ENCODE results near the gene RBP3. TPM values are rescaled to one million over a fixed set of nuclear protein-coding genes. Genes with fewer than 3 reads are reported as not detected.

RBP3 gene
- total and polyA plus RNA-seq, 9 donors = 0.04 to 0.11 (median 0.07) TPM; not detected in 1

DNA sequence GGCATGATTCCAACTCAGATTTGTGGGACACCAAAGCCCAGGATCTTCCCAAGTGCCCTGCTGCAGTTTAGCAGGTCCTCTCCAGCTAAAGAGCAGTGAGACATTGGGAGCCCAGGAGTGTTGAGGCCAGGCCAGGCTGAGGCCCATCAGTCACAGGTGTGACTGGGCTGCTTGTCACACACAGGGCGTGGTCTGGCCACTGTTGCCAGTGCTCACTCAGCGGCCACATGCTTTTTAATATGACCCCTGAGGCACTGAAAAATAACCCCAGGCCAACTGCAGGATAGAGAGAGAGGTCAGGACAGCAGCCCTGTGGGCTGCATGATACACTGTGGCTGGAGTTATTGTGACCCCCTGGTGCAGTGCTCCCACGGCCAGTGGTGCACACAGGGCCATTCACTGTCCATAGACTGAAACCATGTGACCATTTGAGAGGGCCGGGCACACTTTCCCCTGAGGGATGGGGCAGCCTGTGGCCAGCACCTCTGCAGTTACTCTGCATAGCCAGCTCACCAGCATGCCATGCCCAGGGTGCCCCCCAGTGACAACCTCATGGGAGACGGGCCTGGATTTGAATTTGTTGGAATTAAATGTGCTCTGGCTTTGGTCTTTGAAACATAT lies 21.7 kb upstream of the RBP3 start:
- Histone ChIP-seq H3K36me3 (ENCODE audit: control insufficient read depth, insufficient read depth, low read length) (no peaks in the 10 kb centered on the region), H3K27ac (ENCODE audit: low read length) (no peak overlapping the region), H3K9me3 (replicated peaks; ENCODE audit: control insufficient read depth, low read depth, low read length) (no peaks in the 10 kb centered on the region), H3K4me3 (ENCODE audit: low read length) (no peak overlapping the region), H3K27me3 (ENCODE audit: control insufficient read depth, insufficient read depth, low read length) (no peaks in the 10 kb centered on the region), H3K4me1 (ENCODE audit: control insufficient read depth, insufficient read depth, low read length) (peaks cover 3% of the 10 kb centered on the region)
- 54% methylated on average over 4 of the region's 5 CpGs for WGBS (ENCODE audit: insufficient coverage)
- no peak for DNase-seq

DNA sequence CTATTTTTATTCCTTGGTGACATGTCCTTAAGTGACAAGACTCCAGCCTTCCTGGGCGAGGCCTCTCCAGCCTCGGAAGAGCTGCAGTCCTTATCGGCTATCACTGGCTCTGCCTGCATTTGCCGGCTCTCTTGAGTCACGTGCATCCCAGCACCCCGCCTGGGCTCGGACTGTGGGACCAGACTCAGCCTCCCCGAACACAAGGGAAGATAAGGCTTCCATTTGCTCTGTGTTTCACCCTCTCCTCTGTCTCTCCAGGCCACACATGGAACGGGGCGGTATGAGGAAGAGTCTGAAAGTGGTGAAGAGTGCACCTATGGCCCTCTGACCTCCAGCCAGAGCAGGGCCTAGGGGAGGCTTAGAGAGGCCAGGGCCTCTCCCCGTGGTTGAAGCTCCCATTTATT lies 21.2 kb upstream of the RBP3 start:
- Histone ChIP-seq H3K4me1 (ENCODE audit: control insufficient read depth, insufficient read depth, low read length) (peaks cover 3% of the 10 kb centered on the region), H3K27me3 (ENCODE audit: control insufficient read depth, insufficient read depth, low read length) (no peaks in the 10 kb centered on the region), H3K9me3 (replicated peaks; ENCODE audit: control insufficient read depth, low read depth, low read length) (no peaks in the 10 kb centered on the region), H3K36me3 (ENCODE audit: control insufficient read depth, insufficient read depth, low read length) (no peaks in the 10 kb centered on the region), H3K4me3 (ENCODE audit: low read length) (no peak overlapping the region), H3K27ac (ENCODE audit: low read length) (no peak overlapping the region)
- DNase-seq = no peak
- WGBS (ENCODE audit: insufficient coverage) = 76% methylated on average over 7 of the region's 11 CpGs

GRCh38 chr10:47329855-47330254 lies 18.3 kb upstream of the RBP3 start:
- Histone ChIP-seq H3K4me1 (ENCODE audit: control insufficient read depth, insufficient read depth, low read length) (peaks cover 3% of the 10 kb centered on the region), H3K9me3 (replicated peaks; ENCODE audit: control insufficient read depth, low read depth, low read length) (no peaks in the 10 kb centered on the region), H3K27ac (ENCODE audit: low read length) (no peak overlapping the region), H3K27me3 (ENCODE audit: control insufficient read depth, insufficient read depth, low read length) (peaks cover 5% of the 10 kb centered on the region), H3K4me3 (ENCODE audit: low read length) (no peak overlapping the region), H3K36me3 (ENCODE audit: control insufficient read depth, insufficient read depth, low read length) (no peaks in the 10 kb centered on the region)
- DNase-seq = no peak
- WGBS (ENCODE audit: insufficient coverage) = 88% methylated on average over 3 of the region's 4 CpGs

DNA sequence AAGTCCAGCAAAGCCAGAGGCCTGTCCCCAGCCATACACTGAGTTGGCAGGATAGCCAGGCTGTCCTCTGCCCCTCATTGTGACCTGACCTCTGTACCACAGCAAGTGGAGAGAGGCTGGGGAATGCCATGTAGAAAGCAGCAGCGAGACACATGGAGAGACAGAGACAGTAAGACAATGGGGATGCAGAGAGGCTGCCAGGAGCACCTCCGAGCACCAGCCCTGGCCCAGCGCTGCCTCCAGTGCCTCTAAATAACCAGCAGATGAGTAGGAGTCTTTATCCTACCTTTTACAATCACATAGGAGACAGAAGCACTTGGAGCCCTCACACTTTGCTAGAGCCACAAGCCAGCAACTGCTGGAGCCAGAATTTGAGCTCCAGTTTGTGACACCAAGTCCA lies 17.8 kb upstream of the RBP3 start:
- Histone ChIP-seq H3K9me3 (replicated peaks; ENCODE audit: control insufficient read depth, low read depth, low read length) (no peaks in the 10 kb centered on the region), H3K4me1 (ENCODE audit: control insufficient read depth, insufficient read depth, low read length) (peaks cover 3% of the 10 kb centered on the region), H3K36me3 (ENCODE audit: control insufficient read depth, insufficient read depth, low read length) (no peaks in the 10 kb centered on the region), H3K4me3 (ENCODE audit: low read length) (no peak overlapping the region), H3K27me3 (ENCODE audit: control insufficient read depth, insufficient read depth, low read length) (peaks cover 5% of the 10 kb centered on the region), H3K27ac (ENCODE audit: low read length) (no peak overlapping the region)
- WGBS (ENCODE audit: insufficient coverage) = 92% methylated on average over 2 of the region's 3 CpGs
- no peak for DNase-seq

DNA sequence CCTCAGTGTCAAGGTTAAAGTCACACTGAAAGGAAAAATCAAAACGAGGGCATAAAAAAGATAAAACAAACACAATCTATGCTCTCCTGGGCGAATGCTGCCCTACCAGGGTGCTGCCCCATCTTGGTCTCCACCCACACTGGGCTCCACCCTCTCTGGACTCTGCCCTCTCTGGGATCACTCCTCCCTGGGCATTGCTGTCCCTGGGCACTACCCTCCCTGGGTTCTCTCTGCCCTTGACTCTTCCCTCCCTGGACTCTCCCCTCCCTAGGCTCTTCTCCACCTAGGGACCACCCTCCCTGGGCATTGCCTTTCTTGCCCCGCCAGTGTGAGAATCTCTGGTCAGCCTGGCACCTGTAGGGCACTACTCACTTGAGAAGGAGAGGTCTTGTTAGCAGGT lies 17.4 kb upstream of the RBP3 start:
- H3K27me3 ChIP-seq (ENCODE audit: control insufficient read depth, insufficient read depth, low read length) = peaks cover 9% of the 10 kb centered on the region
- no peak for DNase-seq
- peaks cover 3% of the 10 kb centered on the region for H3K4me1 ChIP-seq (ENCODE audit: control insufficient read depth, insufficient read depth, low read length)
- H3K27ac ChIP-seq (ENCODE audit: low read length) = no peak overlapping the region
- no peaks in the 10 kb centered on the region for H3K9me3 ChIP-seq (replicated peaks; ENCODE audit: control insufficient read depth, low read depth, low read length)
- WGBS (ENCODE audit: insufficient coverage) = 80% methylated on average over 3 of the region's 3 CpGs
- H3K36me3 ChIP-seq (ENCODE audit: control insufficient read depth, insufficient read depth, low read length) = no peaks in the 10 kb centered on the region
- no peak overlapping the region for H3K4me3 ChIP-seq (ENCODE audit: low read length)

DNA sequence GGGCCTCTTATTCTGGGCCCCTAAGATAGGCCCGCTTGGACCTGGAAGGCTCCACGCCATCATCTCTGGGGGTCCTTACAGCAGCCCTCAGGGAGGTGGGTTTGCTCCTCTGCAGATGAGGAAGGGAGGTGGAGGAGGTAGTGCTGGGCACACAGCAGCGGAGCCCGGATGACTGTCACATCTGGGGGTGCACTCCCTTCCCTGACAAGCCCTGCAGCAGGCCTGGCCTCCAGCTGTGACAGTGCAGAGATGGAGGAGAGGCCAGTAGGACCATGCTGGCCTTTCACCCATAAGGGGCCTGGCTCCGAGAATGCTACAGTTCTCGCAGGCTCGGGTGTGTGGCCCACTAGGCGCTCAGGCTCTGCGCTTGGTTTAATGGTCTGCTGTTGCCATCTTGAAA lies 16.7 kb upstream of the RBP3 start:
- DNase-seq = no peak
- no peaks in the 10 kb centered on the region for H3K36me3 ChIP-seq (ENCODE audit: control insufficient read depth, insufficient read depth, low read length)
- 100% methylated on average over 1 of the region's 9 CpGs for WGBS (ENCODE audit: insufficient coverage)
- H3K27ac ChIP-seq (ENCODE audit: low read length) = no peak overlapping the region
- no peaks in the 10 kb centered on the region for H3K9me3 ChIP-seq (replicated peaks; ENCODE audit: control insufficient read depth, low read depth, low read length)
- H3K4me3 ChIP-seq (ENCODE audit: low read length) = no peak overlapping the region
- peaks cover 11% of the 10 kb centered on the region for H3K27me3 ChIP-seq (ENCODE audit: control insufficient read depth, insufficient read depth, low read length)
- H3K4me1 ChIP-seq (ENCODE audit: control insufficient read depth, insufficient read depth, low read length) = peaks cover under 1% of the 10 kb centered on the region

DNA sequence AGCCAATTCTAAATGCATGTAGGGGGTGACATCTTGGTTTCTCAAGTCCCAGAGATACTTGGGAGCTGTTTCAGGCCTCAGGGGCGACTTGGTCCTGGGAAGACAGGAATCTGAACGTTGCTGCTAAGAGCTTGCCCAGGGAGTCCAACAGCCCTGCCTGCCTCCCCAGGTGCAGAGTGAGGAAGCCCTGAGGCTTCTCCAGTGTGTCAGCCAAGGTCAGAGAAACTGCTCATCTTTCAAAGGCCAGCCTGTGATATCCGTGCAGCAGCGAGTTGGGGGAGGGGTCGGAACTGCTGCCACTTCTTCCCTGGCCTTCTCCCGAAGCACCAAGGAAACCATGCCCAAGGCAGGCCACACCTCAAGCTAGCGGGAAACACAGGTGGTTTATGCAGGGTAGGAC lies 16.2 kb upstream of the RBP3 start:
- whole genome bisulfite sequencing (ENCODE audit: insufficient coverage) = 55% methylated on average over 5 of the region's 7 CpGs
- peaks cover 11% of the 10 kb centered on the region for H3K27me3 ChIP-seq (ENCODE audit: control insufficient read depth, insufficient read depth, low read length)
- no peak overlapping the region for H3K4me3 ChIP-seq (ENCODE audit: low read length)
- H3K4me1 ChIP-seq (ENCODE audit: control insufficient read depth, insufficient read depth, low read length) = no peaks in the 10 kb centered on the region
- no peaks in the 10 kb centered on the region for H3K9me3 ChIP-seq (replicated peaks; ENCODE audit: control insufficient read depth, low read depth, low read length)
- no peak for DNase-seq
- H3K36me3 ChIP-seq (ENCODE audit: control insufficient read depth, insufficient read depth, low read length) = no peaks in the 10 kb centered on the region
- H3K27ac ChIP-seq (ENCODE audit: low read length) = no peak overlapping the region

GRCh38 chr10:47332371-47332770 lies 15.8 kb upstream of the RBP3 start:
- H3K4me1 ChIP-seq (ENCODE audit: control insufficient read depth, insufficient read depth, low read length) = no peaks in the 10 kb centered on the region
- H3K27ac ChIP-seq (ENCODE audit: low read length) = no peak overlapping the region
- peaks cover 11% of the 10 kb centered on the region for H3K27me3 ChIP-seq (ENCODE audit: control insufficient read depth, insufficient read depth, low read length)
- whole genome bisulfite sequencing (ENCODE audit: insufficient coverage) = no CpG with 5 or more reads among the region's 3 CpGs
- no peaks in the 10 kb centered on the region for H3K9me3 ChIP-seq (replicated peaks; ENCODE audit: control insufficient read depth, low read depth, low read length)
- DNase-seq = no peak
- H3K36me3 ChIP-seq (ENCODE audit: control insufficient read depth, insufficient read depth, low read length) = no peaks in the 10 kb centered on the region
- no peak overlapping the region for H3K4me3 ChIP-seq (ENCODE audit: low read length)

DNA sequence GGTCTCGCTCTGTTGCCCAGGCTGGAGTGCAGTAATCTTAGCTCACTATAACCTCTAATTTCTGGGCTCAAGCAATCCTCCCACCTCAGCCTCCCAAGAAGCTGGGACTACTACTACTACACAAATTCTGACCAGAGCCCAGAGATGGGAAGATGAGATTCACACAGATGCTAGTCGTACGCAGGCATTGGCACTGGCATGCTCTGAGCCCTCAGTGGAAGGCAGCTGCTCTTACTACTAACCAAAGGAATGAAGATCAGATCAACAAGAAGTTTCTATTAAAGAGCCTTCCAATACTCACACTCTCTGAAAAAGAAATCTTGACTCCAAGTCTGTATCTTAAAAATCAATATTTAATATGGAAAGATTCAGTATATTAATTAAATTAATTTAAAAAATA lies 15.2 kb upstream of the RBP3 start:
- no CpG with 5 or more reads among the region's 3 CpGs for WGBS (ENCODE audit: insufficient coverage)
- H3K4me3 ChIP-seq (ENCODE audit: low read length) = no peak overlapping the region
- H3K36me3 ChIP-seq (ENCODE audit: control insufficient read depth, insufficient read depth, low read length) = no peaks in the 10 kb centered on the region
- no peak for DNase-seq
- no peak overlapping the region for H3K27ac ChIP-seq (ENCODE audit: low read length)
- peaks cover 11% of the 10 kb centered on the region for H3K27me3 ChIP-seq (ENCODE audit: control insufficient read depth, insufficient read depth, low read length)
- H3K4me1 ChIP-seq (ENCODE audit: control insufficient read depth, insufficient read depth, low read length) = no peaks in the 10 kb centered on the region
- no peaks in the 10 kb centered on the region for H3K9me3 ChIP-seq (replicated peaks; ENCODE audit: control insufficient read depth, low read depth, low read length)

DNA sequence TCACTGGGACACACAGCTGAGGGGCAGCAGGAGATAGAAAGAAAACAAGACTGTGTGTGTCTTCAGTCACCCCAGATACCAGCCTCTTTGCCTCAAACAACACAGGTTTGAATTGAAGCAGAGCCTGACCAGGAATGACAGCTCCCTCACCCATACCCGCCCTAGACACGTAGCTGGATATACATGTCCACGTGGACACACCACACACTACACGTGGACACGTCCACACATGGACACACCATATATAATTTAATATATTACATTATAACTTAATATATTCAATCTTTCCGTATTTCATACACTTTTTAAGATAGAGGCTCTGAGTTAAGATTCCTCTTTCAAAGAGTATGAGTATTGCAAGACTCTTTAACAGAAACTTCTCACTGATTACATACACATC lies 14.6 kb upstream of the RBP3 start:
- no peaks in the 10 kb centered on the region for H3K9me3 ChIP-seq (replicated peaks; ENCODE audit: control insufficient read depth, low read depth, low read length)
- no peaks in the 10 kb centered on the region for H3K4me1 ChIP-seq (ENCODE audit: control insufficient read depth, insufficient read depth, low read length)
- DNase-seq = no peak
- no peak overlapping the region for H3K4me3 ChIP-seq (ENCODE audit: low read length)
- H3K27me3 ChIP-seq (ENCODE audit: control insufficient read depth, insufficient read depth, low read length) = peaks cover 11% of the 10 kb centered on the region
- no peaks in the 10 kb centered on the region for H3K36me3 ChIP-seq (ENCODE audit: control insufficient read depth, insufficient read depth, low read length)
- no peak overlapping the region for H3K27ac ChIP-seq (ENCODE audit: low read length)
- no CpG with 5 or more reads among the region's 6 CpGs for WGBS (ENCODE audit: insufficient coverage)
